ENCODE measurements around the gene SFXN5. TPM values are rescaled to one million over a fixed set of nuclear protein-coding genes. Genes with fewer than 3 reads are reported as not detected.

The SFXN5 gene
- total and polyA plus RNA-seq, 2 donors (not counting 3 experiments of a cell fraction or from before 2014, with no cell fraction given) = 18.7 to 28.6 TPM

- intact Hi-C loops (cut with micrococcal nuclease) = no loop called here
- no peak for FAIRE-seq
- dilution Hi-C loops (cut with MboI; ENCODE audit: extremely low pct_ligation_motif_present, low sequenced_read_pairs) = no loop called here
Measured at GRCh38 chr2:72914206-72914559, 157.3 kb downstream of the SFXN5 start.

More at GRCh38 chr2:72914206-72914559, 157.3 kb downstream of the SFXN5 start:
- BruUV-seq (replicated peaks) = no TSS peak
- Histone ChIP-seq H3K9ac (replicated peaks; ENCODE audit: extremely low read depth, insufficient read depth, low read length) (no peak overlapping the region), H3K9me3 (replicated peaks; ENCODE audit: control insufficient read depth, insufficient read depth, low read length) (no peaks in the 10 kb centered on the region), H3K36me3 (ENCODE audit: control insufficient read depth in 2 of 2, extremely low read depth in 1 of 2, insufficient read depth in 2 of 2, low read length in 2 of 2) (no peaks in the 10 kb centered on the region), H3K9me1 (replicated peaks; ENCODE audit: control insufficient read depth, extremely low read depth, insufficient read depth, low read length) (no peaks in the 10 kb centered on the region), H3K27me3 (ENCODE audit: control insufficient read depth in 2 of 2, insufficient read depth in 2 of 2, low read length in 2 of 2) (peaks cover 71 to 98% of the 10 kb centered on the region in 2 experiments), H3K4me2 (ENCODE audit: insufficient read depth, low read length) (no peak overlapping the region), H2AFZ (ENCODE audit: low read depth, low read length) (no peak overlapping the region), H3K4me1 (ENCODE audit: control insufficient read depth, extremely low read depth, insufficient read depth, low read length) (peaks cover 8% of the 10 kb centered on the region), H3K4me3 (replicated peaks in 1 of 3; ENCODE audit: insufficient read depth in 1 of 3, low read depth in 1 of 3, low read length in 3 of 3) (no peak overlapping the region), H3K27ac (ENCODE audit: insufficient read depth, low read depth, low read length) (no peak overlapping the region), H4K20me1 (replicated peaks; ENCODE audit: control insufficient read depth, extremely low read depth, insufficient read depth, low read length) (no peaks in the 10 kb centered on the region), H3K79me2 (ENCODE audit: control insufficient read depth, insufficient read depth, low read length) (no peaks in the 10 kb centered on the region)
- no peak for DNase-seq (ENCODE audit: low read depth, low spot score)
- no peak for TF ChIP-seq EZH2 (IDR thresholded peaks at IDR 0.05; ENCODE audit: borderline replicate concordance, low read depth, low read length, severe bottlenecking)
- no peak for TF ChIP-seq FOS (IDR thresholded peaks at IDR 0.05; ENCODE audit: borderline replicate concordance, insufficient read depth, low read length)
- TF ChIP-seq JUN (IDR thresholded peaks at IDR 0.05; ENCODE audit: borderline replicate concordance, insufficient read depth, insufficient read length, low read depth) = no peak
- TF ChIP-seq POLR2A (IDR thresholded peaks at IDR 0.05; ENCODE audit: low read depth, low read length) = no peak
- TF ChIP-seq POLR2AphosphoS5 (IDR thresholded peaks at IDR 0.05; ENCODE audit: insufficient read depth, low read depth, low read length) = no peak
- TF ChIP-seq, protein P1, sequence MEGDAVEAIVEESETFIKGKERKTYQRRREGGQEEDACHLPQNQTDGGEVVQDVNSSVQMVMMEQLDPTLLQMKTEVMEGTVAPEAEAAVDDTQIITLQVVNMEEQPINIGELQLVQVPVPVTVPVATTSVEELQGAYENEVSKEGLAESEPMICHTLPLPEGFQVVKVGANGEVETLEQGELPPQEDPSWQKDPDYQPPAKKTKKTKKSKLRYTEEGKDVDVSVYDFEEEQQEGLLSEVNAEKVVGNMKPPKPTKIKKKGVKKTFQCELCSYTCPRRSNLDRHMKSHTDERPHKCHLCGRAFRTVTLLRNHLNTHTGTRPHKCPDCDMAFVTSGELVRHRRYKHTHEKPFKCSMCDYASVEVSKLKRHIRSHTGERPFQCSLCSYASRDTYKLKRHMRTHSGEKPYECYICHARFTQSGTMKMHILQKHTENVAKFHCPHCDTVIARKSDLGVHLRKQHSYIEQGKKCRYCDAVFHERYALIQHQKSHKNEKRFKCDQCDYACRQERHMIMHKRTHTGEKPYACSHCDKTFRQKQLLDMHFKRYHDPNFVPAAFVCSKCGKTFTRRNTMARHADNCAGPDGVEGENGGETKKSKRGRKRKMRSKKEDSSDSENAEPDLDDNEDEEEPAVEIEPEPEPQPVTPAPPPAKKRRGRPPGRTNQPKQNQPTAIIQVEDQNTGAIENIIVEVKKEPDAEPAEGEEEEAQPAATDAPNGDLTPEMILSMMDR (IDR thresholded peaks at IDR 0.05; ENCODE audit: extremely low read depth in 1 of 2, insufficient read depth in 1 of 2, low read depth in 1 of 2, low read length in 2 of 2) = no peak
- TF ChIP-seq GATA2 (IDR thresholded peaks at IDR 0.05; ENCODE audit: insufficient read depth, insufficient read length, low read depth, low read length) = no peak
- TF ChIP-seq, protein P2, sequence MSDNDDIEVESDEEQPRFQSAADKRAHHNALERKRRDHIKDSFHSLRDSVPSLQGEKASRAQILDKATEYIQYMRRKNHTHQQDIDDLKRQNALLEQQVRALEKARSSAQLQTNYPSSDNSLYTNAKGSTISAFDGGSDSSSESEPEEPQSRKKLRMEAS (IDR thresholded peaks at IDR 0.05; ENCODE audit: insufficient read depth, insufficient read length) = no peak
- TF ChIP-seq MYC (IDR thresholded peaks at IDR 0.05; ENCODE audit: low read depth, low read length) = no peak
- POLR2A ChIA-PET = no interaction called here
- CTCF ChIA-PET = interaction anchor here (0.6 to 2.4 kb wide), 5 partner anchors 8 to 298 kb away, joined by 3 to 9 read pairs (median 5); no protein-coding TSS in a partner anchor
